Glutamatergic neuron (in vitro differentiated cells): Measurements from ENCODE around the gene SHB. TPM values are rescaled to one million over a fixed set of nuclear protein-coding genes. Genes with fewer than 3 reads are reported as not detected.

Experiments
- DNase-seq: peaks from one replicate; pipeline ENCODE4 v3.0.0; 2022
- H3K27ac Mint-ChIP-seq: one replicate; pipeline ENCODE4 v1.8.0; 2020; ENCODE audit warnings: mild to moderate bottlenecking, mixed read lengths, inconsistent platforms; ENCODE audit not compliant: unreplicated experiment
- H3K27me3 Mint-ChIP-seq: one replicate; pipeline ENCODE4 v1.8.0; 2020; ENCODE audit warnings: mild to moderate bottlenecking, moderate library complexity, mixed read lengths, inconsistent platforms; ENCODE audit not compliant: unreplicated experiment
- H3K36me3 Mint-ChIP-seq: one replicate; pipeline ENCODE4 v1.8.0; 2020; ENCODE audit warnings: mild to moderate bottlenecking, mixed read lengths, inconsistent platforms; ENCODE audit not compliant: unreplicated experiment
- H3K4me1 Mint-ChIP-seq: one replicate; pipeline ENCODE4 v1.8.0; 2020; ENCODE audit warnings: mild to moderate bottlenecking, low read depth, mixed read lengths, inconsistent platforms; ENCODE audit not compliant: unreplicated experiment
- H3K4me3 Mint-ChIP-seq: one replicate; pipeline ENCODE4 v1.8.0; 2020; ENCODE audit warnings: mild to moderate bottlenecking, mixed read lengths, inconsistent platforms; ENCODE audit not compliant: unreplicated experiment
- H3K9me3 Mint-ChIP-seq: one replicate; pipeline ENCODE4 v1.8.0; 2020; ENCODE audit warnings: mild to moderate bottlenecking, moderate library complexity, mixed read lengths, inconsistent platforms; ENCODE audit not compliant: unreplicated experiment
- total RNA-seq: library from RNA; stranded (reverse); fragmentation: NEBNext Ultra II Directional; extraction: Animal tissue kit (Norgen Biotek cat#: 25700); gene quantifications from one replicate; pipeline ENCODE4 v1.2.1, GENCODE V29; 2021; ENCODE audit not compliant: unreplicated experiment
- TF ChIP-seq, protein P1 (sequence below): fragments of 200-600 bp; sonication (generic); IDR thresholded peaks from one replicate; pipeline ENCODE4 v1.5.0; 2021; ENCODE audit not compliant: partially characterized antibody, unreplicated experiment

Gene SHB
- total RNA-seq, 1 donor from 2014 or later: 31.7 TPM

DNA sequence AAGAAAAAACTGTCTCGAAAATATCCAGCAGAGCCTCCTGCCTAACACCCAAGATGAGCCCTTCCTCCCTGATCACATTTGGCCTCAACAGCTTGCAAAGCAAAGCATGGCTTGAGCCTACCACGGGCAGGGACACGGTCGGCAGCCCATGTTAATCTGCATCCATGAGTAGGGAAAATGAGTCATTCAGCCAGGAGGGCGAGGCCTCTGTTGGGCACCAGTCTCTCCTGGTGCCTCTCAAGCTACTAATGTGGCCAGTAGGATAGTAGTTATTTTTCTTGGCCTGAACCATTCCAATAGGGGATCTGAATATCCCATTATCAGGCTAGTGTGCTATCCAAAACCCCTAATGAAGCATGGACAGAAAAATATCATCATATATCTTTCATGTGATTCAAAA is 43.0 kb upstream of the SHB start:
- Mint-ChIP-seq H3K27ac (no peak overlapping the region), H3K9me3 (no peaks in the 10 kb centered on the region), H3K4me1 (peaks cover 10% of the 10 kb centered on the region), H3K36me3 (no peaks in the 10 kb centered on the region), H3K4me3 (no peak overlapping the region), H3K27me3 (no peaks in the 10 kb centered on the region)
- TF ChIP-seq, protein P1, sequence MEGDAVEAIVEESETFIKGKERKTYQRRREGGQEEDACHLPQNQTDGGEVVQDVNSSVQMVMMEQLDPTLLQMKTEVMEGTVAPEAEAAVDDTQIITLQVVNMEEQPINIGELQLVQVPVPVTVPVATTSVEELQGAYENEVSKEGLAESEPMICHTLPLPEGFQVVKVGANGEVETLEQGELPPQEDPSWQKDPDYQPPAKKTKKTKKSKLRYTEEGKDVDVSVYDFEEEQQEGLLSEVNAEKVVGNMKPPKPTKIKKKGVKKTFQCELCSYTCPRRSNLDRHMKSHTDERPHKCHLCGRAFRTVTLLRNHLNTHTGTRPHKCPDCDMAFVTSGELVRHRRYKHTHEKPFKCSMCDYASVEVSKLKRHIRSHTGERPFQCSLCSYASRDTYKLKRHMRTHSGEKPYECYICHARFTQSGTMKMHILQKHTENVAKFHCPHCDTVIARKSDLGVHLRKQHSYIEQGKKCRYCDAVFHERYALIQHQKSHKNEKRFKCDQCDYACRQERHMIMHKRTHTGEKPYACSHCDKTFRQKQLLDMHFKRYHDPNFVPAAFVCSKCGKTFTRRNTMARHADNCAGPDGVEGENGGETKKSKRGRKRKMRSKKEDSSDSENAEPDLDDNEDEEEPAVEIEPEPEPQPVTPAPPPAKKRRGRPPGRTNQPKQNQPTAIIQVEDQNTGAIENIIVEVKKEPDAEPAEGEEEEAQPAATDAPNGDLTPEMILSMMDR: no peak
- DNase-seq: no peak

DNA sequence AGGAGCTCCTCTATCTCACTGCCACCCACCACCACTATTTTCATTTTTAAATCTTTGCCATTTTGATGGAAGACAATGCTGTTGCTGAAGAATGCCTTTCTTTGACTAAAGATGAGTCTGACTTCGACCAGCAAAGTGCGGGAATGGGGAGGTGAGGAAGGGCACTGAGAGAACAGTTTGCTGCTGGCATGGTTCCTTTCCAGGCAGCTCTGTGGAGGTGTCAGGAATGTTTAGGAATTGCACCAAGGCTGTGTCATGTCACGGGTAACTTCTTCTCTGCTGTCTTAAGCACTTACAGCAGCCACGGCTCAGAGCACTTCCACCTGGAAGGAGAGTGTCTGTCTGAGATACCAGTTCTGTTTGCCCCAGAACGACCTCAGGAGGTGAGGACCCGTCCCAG is 41.4 kb upstream of the SHB start:
- no peaks in the 10 kb centered on the region for H3K9me3 Mint-ChIP-seq
- H3K4me1 Mint-ChIP-seq: peaks cover 10% of the 10 kb centered on the region
- H3K27ac Mint-ChIP-seq: no peak overlapping the region
- DNase-seq: no peak
- TF ChIP-seq, protein P1: no peak
- no peak overlapping the region for H3K4me3 Mint-ChIP-seq
- no peaks in the 10 kb centered on the region for H3K27me3 Mint-ChIP-seq
- H3K36me3 Mint-ChIP-seq: no peaks in the 10 kb centered on the region

DNA sequence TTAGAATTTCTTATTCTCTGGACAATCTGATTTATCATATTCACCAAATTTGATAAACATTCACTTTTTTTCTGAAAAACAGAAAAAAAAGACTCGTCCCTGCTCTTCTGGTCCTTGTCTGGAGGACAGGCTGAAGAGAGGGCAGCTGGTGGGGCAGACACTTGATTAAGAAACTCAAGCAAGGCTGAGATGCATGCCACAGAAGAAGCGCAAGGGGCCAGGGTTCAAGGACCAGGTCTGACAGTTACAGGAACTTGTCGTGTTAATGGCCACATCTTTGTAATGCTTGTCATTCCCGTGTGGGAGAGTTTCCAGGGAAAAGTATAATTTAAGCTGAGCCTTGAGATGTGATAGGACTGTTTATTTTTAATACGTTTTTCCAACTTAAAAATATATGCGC is 40.6 kb upstream of the SHB start:
- no peak overlapping the region for H3K27ac Mint-ChIP-seq
- TF ChIP-seq, protein P1: no peak
- no peaks in the 10 kb centered on the region for H3K36me3 Mint-ChIP-seq
- no peaks in the 10 kb centered on the region for H3K9me3 Mint-ChIP-seq
- H3K27me3 Mint-ChIP-seq: no peaks in the 10 kb centered on the region
- peaks cover 10% of the 10 kb centered on the region for H3K4me1 Mint-ChIP-seq
- no peak for DNase-seq
- H3K4me3 Mint-ChIP-seq: no peak overlapping the region

DNA sequence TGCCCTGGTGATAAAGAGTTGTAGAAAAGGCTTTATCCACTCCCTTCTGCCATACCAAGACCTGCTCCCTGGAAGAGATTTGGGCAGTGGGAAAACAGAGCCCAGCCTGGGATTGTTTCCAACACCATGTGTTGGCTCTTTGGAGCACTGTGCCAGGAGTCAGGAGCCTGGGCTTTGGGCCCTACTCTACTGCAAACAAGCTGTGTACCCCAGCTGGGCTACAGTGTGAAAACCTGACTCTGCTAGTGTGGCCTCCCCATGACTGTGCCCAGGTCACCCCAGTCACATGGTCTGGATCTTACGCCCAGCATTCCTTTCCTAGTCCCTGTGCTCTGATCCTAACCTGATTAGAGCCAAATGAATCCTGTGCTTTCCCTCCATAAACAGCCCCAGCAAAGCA is 39.3 kb upstream of the SHB start:
- H3K4me1 Mint-ChIP-seq: peaks cover 10% of the 10 kb centered on the region
- H3K36me3 Mint-ChIP-seq: no peaks in the 10 kb centered on the region
- H3K9me3 Mint-ChIP-seq: no peaks in the 10 kb centered on the region
- TF ChIP-seq, protein P1: no peak
- no peak overlapping the region for H3K4me3 Mint-ChIP-seq
- DNase-seq: no peak
- H3K27me3 Mint-ChIP-seq: no peaks in the 10 kb centered on the region
- H3K27ac Mint-ChIP-seq: no peak overlapping the region

DNA sequence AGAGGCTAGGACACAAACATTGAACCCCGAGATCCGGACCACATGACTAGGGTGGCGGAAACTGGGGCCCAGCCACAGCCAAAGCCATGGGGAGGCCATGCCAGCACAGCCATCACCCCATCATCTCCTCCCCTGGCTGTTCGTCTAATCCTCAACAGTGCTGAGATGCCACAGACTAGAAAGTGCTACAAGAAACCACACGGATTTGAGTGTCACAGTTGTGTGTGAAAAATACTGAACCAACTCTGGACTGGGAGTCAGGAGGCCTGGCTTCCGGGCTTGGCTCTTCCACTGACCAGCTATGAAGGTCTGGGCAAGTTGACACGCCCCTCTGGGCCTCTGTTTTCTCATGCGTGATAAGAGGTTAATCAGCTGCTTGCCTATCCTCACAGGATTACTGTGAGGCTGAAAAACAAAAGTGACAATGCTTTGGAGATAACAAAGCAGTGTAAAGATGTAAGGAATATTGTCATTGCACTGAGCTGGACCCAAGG is 38.8 kb upstream of the SHB start:
- DNase-seq: no peak
- Mint-ChIP-seq H3K9me3 (no peaks in the 10 kb centered on the region), H3K4me3 (no peak overlapping the region), H3K4me1 (peaks cover 10% of the 10 kb centered on the region), H3K36me3 (no peaks in the 10 kb centered on the region), H3K27me3 (no peaks in the 10 kb centered on the region), H3K27ac (no peak overlapping the region)
- TF ChIP-seq, protein P1: no peak
